ENCODE results near the gene GASK1A.
"Not testable (repeated sequence)": the region's sequence is repeated elsewhere in the genome, so short reads cannot be mapped to it uniquely, and the experiment has no call there.

The GASK1A gene

GRCh38 chr3:43062040-43062563, 83.0 kb downstream of the GASK1A start:
- no peak for DNase-seq (ENCODE audit: low read depth in 2 of 2)

DNA sequence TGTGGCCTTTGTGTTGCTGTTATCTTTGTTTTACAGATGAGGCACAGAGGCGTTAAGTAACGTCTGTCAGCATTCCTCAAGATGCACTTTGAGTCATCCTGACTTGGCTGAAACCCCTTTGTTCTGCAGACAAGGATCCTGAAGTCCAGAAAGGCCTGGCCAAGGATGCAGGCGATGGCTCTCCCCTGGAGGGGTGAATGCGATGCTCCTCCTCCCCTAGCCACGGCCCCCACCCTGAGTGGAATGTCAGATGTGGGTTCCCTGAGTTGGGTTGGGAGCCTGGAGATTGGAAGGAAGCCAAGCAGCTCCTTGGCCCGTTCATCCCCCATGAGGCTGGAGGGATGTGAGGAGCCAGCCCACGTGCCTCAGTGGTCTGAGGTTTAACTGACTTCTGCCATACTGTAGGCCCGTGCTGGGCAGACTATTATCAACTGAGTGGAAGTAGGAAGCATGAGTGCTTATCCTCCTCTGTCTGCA, 83.5 kb downstream of the GASK1A start:
- no peak for DNase-seq (ENCODE audit: low read depth in 2 of 2)

GRCh38 chr3:43063114-43063513, 84.0 kb downstream of the GASK1A start:
- no peak for DNase-seq (ENCODE audit: low read depth in 2 of 2)

DNA sequence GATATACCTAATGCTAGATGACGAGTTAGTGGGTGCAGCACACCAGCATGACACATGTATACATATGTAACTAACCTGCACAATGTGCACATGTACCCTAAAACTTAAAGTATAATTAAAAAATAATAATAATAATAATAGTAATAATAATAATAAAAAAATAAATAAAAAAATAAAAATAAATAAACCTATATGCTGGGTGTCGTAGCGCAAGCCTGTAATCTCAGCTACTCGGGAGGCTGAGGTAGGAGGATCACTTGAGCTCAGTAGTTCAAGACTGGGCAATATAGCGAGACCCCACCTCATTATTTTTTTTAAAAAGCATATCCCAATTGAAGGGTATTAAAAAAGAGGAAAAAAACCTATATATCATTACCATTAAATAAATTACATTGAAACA, 91.6 kb downstream of the GASK1A start:
- not testable (repeated sequence) for DNase-seq (ENCODE audit: low read depth in 2 of 2)

DNA sequence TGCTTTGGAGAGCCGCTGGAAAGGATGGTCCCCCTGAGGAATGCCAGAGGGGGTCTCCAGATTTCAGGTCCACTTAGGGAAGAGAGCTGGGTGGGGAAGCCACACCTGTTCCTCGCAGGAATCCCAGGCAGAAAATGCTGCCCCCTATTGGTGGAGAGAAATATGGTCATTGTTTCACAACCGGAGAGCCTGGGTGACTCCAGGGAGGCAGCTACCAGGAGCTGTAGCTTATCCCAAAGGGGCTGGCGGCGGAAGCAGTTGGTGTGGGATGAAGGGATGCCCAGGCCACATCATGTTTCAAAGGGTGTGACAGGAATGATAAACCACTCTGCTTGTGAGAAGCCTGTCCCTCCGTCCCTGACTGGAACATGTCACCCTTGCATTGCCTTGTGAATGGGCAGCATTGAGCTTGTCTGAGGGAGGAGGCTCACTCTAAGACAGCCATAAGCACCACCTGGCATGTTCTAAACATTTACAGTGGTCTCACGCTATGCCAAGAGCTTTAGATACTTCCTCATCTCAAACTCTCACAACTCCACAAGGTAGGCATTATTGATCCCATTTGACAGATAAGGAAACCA, 92.3 kb downstream of the GASK1A start:
- DNase-seq (ENCODE audit: low read depth in 2 of 2) = no peak

DNA sequence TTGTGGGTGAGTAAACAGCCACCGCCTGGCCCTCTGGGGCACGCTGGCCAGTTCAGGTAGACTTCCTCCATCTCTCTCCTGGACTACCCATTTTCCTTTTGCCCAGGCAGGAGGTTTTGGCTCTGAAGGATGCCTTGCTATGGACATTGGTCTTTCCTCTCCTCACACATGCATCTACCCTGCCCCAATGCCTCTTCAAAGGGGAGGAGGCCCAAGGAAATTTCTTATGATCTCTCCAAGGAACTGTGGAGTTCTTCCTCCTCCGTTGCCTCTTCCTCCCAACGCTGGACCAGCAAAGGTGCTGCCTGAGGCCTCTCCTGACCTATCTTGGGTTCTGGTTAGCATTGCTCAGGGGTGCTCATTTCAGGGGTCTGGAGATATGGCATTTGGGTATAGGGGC, 93.2 kb downstream of the GASK1A start:
- no peak for DNase-seq (ENCODE audit: low read depth in 2 of 2)

DNA sequence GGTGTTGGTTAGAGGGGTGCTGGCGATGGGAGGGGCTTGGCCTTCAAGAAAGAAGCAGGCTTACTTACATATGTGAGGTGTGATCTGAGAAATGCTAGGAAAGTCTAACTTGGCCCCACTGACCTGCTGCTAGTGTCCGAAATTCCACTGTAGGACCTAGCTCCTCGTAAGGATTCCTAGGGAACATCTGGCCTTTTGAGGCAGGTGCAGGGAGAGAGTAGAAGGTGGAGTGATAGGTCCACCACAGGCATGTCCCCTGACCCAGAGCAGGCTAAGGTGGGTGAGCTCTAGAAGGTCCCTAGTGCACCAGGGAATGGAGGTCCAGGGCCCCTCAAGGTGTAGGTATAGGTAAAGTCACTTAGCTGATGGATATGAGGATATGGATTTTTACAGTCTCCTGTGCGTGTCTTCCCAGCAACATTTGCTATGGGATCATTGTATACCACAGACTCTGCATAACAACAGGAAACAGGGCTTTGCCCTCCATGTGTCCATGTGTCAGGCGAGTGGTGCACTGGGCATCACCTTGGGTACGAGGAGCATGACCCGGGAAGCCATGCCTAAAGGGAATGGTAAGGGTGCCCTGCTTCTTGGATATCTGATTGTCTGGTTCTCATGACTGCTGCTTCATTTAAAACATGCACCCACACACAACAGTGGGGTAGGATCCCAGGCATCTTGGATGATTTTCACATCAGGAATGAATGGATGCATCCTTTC, 94.2 kb downstream of the GASK1A start:
- DNase-seq (ENCODE audit: low read depth in 2 of 2) = no peak

GRCh38 chr3:43073836-43074220, 94.7 kb downstream of the GASK1A start:
- no peak for DNase-seq (ENCODE audit: low read depth in 2 of 2)

DNA sequence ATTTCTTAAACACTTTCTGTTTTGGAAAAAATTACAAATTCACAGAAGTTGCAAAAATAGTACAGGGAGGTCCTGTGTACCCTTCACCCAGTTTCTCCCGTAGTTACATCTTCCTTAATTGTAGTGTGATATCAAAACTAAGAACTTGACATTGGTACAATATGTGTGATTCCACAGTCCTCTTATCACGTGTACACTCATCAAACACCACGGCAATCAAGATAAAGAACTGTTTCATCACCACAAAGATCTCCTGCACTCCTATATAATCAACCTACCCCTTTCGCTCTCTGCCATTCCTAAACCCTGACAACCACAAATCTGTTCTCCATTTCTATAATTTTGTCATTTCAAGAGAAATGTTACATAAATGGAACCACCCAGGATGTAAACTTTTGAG, 95.4 kb downstream of the GASK1A start:
- DNase-seq (ENCODE audit: low read depth in 2 of 2) = no peak

- no peak for DNase-seq (ENCODE audit: low read depth in 2 of 2)
These were observed 96.0 kb downstream of the GASK1A start for GRCh38 chr3:43074901-43075689.

GRCh38 chr3:43075904-43076661, 97.0 kb downstream of the GASK1A start:
- no peak for DNase-seq (ENCODE audit: low read depth in 2 of 2)

DNA sequence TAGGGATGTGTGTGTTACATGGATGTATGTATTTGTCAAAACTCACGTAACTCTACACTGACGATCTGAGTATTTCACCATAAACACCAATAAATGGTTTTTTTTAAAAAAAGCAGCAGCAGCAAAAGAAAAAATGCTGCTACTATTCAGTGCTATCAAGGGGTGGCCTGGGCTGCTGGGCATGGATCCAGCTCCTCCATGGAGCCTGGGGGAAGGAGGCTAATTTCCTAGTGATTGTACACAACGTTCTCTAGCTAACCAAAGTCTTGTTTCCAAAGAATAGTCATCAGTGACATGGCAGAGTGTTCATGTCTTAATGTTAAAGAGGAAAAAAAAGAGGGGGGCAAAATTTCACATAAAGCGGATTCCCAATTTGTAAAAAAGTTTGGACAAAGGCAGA, 97.7 kb downstream of the GASK1A start:
- no peak for DNase-seq (ENCODE audit: low read depth in 2 of 2)

- DNase-seq (ENCODE audit: low read depth in 2 of 2) = no peak
These were observed 98.2 kb downstream of the GASK1A start for GRCh38 chr3:43077261-43077660.

DNA sequence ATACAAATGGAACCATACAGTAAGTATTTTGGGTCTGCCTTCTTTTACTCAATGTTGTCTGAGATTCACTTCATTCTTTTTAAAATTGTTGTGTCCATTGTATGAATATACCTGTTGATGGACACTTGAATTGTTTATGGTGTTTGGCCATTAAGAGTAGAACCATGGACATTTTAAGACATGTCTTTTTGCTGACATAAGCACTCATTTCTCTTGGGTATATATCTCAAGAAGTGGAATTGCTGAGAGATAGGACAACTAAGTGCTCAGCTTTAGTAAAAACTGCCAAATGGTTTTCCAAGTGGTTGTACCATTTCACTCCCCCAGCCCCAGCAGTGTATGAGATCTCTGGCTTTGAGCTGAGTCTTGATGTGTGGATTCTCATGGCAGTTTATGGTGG, 98.6 kb downstream of the GASK1A start:
- no peak for DNase-seq (ENCODE audit: low read depth in 2 of 2)

DNA sequence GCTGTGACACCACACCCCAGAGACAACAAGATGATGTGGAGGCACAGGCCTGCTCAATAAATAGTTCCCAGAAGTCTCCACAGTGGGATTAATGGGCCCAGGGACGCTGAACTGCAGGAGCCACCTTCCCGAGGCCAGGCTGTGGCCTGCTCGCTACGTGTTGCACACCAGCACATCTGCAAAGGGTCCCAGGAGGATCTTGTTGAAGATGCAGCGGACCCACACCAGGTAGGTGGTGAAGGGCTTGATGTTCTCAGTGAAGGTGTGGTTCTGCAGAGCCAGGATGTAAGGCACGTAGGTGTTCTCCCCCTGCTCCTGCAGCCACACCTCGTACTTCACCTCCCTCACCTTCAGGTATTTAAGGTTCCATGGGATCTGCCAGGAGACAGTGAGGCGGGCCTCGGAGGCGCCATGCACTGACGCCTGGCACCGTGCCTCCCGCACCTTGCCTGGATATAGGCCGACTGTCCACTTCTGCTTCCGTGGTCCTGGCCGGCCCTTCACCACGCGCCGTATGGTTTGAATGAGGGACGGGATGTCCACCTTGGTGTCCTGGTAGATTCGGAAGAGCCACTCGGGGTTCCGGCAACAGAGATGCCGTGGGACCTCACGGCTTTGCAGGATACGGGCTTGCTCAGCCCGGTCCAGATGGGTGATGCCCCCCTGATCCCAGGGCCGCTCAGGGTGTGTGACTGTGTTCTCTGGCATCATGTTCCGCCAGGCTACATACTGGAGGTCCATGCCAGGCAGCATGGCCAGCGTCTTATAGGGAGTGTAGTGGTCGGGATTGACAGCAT, 100.6 kb downstream of the GASK1A start:
- no peak for DNase-seq (ENCODE audit: low read depth in 2 of 2)

GRCh38 chr3:43080726-43081568, 101.8 kb downstream of the GASK1A start:
- DNase-seq (ENCODE audit: low read depth in 2 of 2) = no peak

DNA sequence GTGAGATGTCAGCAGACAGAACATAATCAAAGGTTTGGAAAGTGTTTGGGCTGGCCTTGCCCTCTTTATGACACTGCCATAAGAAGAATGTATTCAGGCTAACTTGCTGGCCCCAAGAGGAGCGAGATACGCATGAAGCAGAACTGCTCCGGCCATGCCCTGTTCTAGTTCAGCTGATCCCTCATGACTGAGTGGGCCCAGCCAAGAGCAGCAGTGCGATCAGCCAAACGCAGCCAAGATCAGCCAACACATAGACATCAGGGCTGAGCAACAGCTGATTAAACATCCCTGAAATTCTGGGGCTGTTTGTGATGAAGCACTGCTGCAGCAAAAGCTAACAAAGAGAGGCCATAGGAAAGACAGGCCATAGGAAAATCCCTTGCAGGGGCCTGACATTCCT, 102.7 kb downstream of the GASK1A start:
- DNase-seq (ENCODE audit: low read depth in 2 of 2) = no peak

GRCh38 chr3:43082457-43082856, 103.3 kb downstream of the GASK1A start:
- no peak for DNase-seq (ENCODE audit: low read depth in 2 of 2)

GRCh38 chr3:43086460-43087165, 107.5 kb downstream of the GASK1A start:
- no peak for DNase-seq (ENCODE audit: low read depth in 2 of 2)
